ENCODE measurements around the gene EIF1AX. TPM values are rescaled to one million over a fixed set of nuclear protein-coding genes. Genes with fewer than 3 reads are reported as not detected.
"Not testable (repeated sequence)": the region's sequence is repeated elsewhere in the genome, so short reads cannot be mapped to it uniquely, and the experiment has no call there.

EIF1AX gene
- polyA plus RNA-seq, 1 donor from 2014 or later = 67.1 TPM

GRCh38 chrX:20129547-20129946, 12.1 kb downstream of the EIF1AX start:
- Histone ChIP-seq H3K36me3 (ENCODE audit: insufficient read depth, low read length) (no peaks in the 10 kb centered on the region), H3K9ac (ENCODE audit: low read length) (no peak overlapping the region), H3K79me2 (replicated peaks; ENCODE audit: insufficient read depth, low read length) (no peaks in the 10 kb centered on the region), H2AFZ (ENCODE audit: low read depth, low read length) (no peak overlapping the region), H3K9me2 (ENCODE audit: insufficient read depth, low read length) (no peaks in the 10 kb centered on the region), H3K4me2 (ENCODE audit: low read length) (no peak overlapping the region), H3K9me3 (ENCODE audit: low read length) (no peaks in the 10 kb centered on the region), H3K27me3 (ENCODE audit: insufficient read depth, low read depth, low read length) (no peaks in the 10 kb centered on the region), H3K27ac (ENCODE audit: low read length) (no peak overlapping the region), H3F3A (ENCODE audit: insufficient read depth, low read length, poor library complexity, severe bottlenecking) (no peaks in the 10 kb centered on the region), H4K20me1 (ENCODE audit: insufficient read depth) (no peaks in the 10 kb centered on the region), H3K4me3 (ENCODE audit: low read length) (no peak overlapping the region)
- TF ChIP-seq EZH2 (IDR thresholded peaks at IDR 0.05; ENCODE audit: borderline replicate concordance, insufficient read depth, low read length, poor library complexity, severe bottlenecking) = no peak
- TF ChIP-seq, protein P1, sequence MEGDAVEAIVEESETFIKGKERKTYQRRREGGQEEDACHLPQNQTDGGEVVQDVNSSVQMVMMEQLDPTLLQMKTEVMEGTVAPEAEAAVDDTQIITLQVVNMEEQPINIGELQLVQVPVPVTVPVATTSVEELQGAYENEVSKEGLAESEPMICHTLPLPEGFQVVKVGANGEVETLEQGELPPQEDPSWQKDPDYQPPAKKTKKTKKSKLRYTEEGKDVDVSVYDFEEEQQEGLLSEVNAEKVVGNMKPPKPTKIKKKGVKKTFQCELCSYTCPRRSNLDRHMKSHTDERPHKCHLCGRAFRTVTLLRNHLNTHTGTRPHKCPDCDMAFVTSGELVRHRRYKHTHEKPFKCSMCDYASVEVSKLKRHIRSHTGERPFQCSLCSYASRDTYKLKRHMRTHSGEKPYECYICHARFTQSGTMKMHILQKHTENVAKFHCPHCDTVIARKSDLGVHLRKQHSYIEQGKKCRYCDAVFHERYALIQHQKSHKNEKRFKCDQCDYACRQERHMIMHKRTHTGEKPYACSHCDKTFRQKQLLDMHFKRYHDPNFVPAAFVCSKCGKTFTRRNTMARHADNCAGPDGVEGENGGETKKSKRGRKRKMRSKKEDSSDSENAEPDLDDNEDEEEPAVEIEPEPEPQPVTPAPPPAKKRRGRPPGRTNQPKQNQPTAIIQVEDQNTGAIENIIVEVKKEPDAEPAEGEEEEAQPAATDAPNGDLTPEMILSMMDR (IDR thresholded peaks at IDR 0.05; ENCODE audit: poor library complexity, severe bottlenecking) = no peak

DNA sequence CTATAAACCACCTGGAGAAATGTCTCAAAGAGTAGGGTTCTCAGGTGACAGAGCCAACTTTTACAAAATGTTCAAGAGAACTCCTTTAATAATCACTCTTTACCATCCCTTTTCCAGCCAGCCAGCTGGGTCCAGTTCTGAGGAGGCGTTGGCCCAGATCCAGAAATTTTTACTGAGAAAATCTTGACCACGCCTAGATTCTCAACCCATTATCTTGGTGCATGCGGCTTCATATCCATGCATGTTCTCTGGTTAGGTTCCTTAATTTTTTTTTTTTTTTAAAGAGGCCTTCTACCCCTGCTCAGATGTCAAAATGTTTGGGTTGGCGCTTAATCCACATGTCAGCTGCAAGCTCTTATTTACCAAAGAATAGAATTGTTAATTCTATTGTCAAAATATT, 13.0 kb downstream of the EIF1AX start:
- Histone ChIP-seq H3K27me3 (ENCODE audit: insufficient read depth, low read depth, low read length) (no peaks in the 10 kb centered on the region), H3K36me3 (ENCODE audit: insufficient read depth, low read length) (no peaks in the 10 kb centered on the region), H3K9me3 (ENCODE audit: low read length) (no peaks in the 10 kb centered on the region), H3K4me2 (ENCODE audit: low read length) (no peak overlapping the region), H3K4me3 (ENCODE audit: low read length) (no peak overlapping the region), H3K9me2 (ENCODE audit: insufficient read depth, low read length) (no peaks in the 10 kb centered on the region), H3K27ac (ENCODE audit: low read length) (no peak overlapping the region), H4K20me1 (ENCODE audit: insufficient read depth) (no peaks in the 10 kb centered on the region), H3K9ac (ENCODE audit: low read length) (no peak overlapping the region), H2AFZ (ENCODE audit: low read depth, low read length) (no peak overlapping the region), H3F3A (ENCODE audit: insufficient read depth, low read length, poor library complexity, severe bottlenecking) (no peaks in the 10 kb centered on the region), H3K79me2 (replicated peaks; ENCODE audit: insufficient read depth, low read length) (no peaks in the 10 kb centered on the region)
- TF ChIP-seq POLR2AphosphoS5 (IDR thresholded peaks at IDR 0.05) (no peak), EP300 (conservative IDR thresholded peaks at IDR 0.05; ENCODE audit: poor library complexity, severe bottlenecking) (no peak), RAD21 (conservative IDR thresholded peaks at IDR 0.05) (no peak), TAF1 (IDR thresholded peaks at IDR 0.05; ENCODE audit: low read depth) (no peak), EZH2 (IDR thresholded peaks at IDR 0.05; ENCODE audit: borderline replicate concordance, insufficient read depth, low read length, poor library complexity, severe bottlenecking) (no peak), SMC3 (conservative IDR thresholded peaks at IDR 0.05; ENCODE audit: poor library complexity) (no peak), MXI1 (conservative IDR thresholded peaks at IDR 0.05; ENCODE audit: poor library complexity, severe bottlenecking) (no peak)
- TF ChIP-seq, protein P1 (IDR thresholded peaks at IDR 0.05; ENCODE audit: poor library complexity, severe bottlenecking) = no peak
- TF ChIP-seq, protein P2, sequence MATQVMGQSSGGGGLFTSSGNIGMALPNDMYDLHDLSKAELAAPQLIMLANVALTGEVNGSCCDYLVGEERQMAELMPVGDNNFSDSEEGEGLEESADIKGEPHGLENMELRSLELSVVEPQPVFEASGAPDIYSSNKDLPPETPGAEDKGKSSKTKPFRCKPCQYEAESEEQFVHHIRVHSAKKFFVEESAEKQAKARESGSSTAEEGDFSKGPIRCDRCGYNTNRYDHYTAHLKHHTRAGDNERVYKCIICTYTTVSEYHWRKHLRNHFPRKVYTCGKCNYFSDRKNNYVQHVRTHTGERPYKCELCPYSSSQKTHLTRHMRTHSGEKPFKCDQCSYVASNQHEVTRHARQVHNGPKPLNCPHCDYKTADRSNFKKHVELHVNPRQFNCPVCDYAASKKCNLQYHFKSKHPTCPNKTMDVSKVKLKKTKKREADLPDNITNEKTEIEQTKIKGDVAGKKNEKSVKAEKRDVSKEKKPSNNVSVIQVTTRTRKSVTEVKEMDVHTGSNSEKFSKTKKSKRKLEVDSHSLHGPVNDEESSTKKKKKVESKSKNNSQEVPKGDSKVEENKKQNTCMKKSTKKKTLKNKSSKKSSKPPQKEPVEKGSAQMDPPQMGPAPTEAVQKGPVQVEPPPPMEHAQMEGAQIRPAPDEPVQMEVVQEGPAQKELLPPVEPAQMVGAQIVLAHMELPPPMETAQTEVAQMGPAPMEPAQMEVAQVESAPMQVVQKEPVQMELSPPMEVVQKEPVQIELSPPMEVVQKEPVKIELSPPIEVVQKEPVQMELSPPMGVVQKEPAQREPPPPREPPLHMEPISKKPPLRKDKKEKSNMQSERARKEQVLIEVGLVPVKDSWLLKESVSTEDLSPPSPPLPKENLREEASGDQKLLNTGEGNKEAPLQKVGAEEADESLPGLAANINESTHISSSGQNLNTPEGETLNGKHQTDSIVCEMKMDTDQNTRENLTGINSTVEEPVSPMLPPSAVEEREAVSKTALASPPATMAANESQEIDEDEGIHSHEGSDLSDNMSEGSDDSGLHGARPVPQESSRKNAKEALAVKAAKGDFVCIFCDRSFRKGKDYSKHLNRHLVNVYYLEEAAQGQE (IDR thresholded peaks at IDR 0.05; ENCODE audit: borderline replicate concordance) = no peak

DNA sequence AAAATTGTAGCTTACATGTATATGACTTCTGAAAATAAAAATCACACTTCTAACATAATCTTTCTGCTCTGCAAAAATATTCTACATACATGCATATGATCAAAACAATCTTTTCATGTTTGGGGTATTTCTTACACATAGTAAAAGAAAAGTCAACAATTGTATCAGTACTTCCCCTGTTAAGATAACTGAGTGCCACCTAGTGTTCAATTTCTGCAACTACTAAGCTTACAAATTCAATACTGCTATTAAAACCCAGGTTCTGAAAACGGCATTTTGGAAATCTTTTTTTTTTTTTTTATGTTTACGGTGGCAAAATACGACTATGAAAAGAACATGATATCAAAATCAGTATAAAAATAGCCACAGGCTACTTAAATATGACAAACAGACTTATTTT, 14.2 kb downstream of the EIF1AX start:
- H3K36me3 ChIP-seq (ENCODE audit: insufficient read depth, low read length); H3K9me3 ChIP-seq (ENCODE audit: low read length); H4K20me1 ChIP-seq (ENCODE audit: insufficient read depth); H3K4me2 ChIP-seq (ENCODE audit: low read length); H3K9me2 ChIP-seq (ENCODE audit: insufficient read depth, low read length); H3K9ac ChIP-seq (ENCODE audit: low read length); H3K79me2 ChIP-seq (replicated peaks; ENCODE audit: insufficient read depth, low read length); H3F3A ChIP-seq (ENCODE audit: insufficient read depth, low read length, poor library complexity, severe bottlenecking); H3K27ac ChIP-seq (ENCODE audit: low read length); H3K4me3 ChIP-seq (ENCODE audit: low read length); H2AFZ ChIP-seq (ENCODE audit: low read depth, low read length); H3K27me3 ChIP-seq (ENCODE audit: insufficient read depth, low read depth, low read length): not testable (repeated sequence)

DNA sequence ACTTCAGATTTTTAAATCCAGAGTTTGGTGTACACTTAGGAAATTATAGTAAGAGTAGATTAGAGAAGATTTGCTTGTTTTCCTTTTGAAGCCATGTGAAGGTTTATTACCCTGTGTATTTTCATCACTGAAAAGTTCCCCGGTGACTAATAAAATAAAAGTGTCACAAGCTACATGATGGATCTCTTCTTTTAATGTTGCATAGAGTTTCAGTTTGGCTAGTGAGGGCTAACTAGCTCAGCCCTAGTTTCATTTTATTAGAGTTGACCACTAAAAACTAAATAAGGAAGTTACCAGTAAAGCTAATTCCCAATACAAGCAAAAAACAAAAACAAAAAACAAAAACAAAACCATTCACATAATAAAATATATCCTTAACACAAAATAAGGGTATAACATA, 14.8 kb downstream of the EIF1AX start:
- H3K9ac ChIP-seq (ENCODE audit: low read length); H3K9me2 ChIP-seq (ENCODE audit: insufficient read depth, low read length); H3K4me2 ChIP-seq (ENCODE audit: low read length); H3K79me2 ChIP-seq (replicated peaks; ENCODE audit: insufficient read depth, low read length); H3K27me3 ChIP-seq (ENCODE audit: insufficient read depth, low read depth, low read length); H3K9me3 ChIP-seq (ENCODE audit: low read length); H3K36me3 ChIP-seq (ENCODE audit: insufficient read depth, low read length); H3F3A ChIP-seq (ENCODE audit: insufficient read depth, low read length, poor library complexity, severe bottlenecking); H2AFZ ChIP-seq (ENCODE audit: low read depth, low read length); H3K27ac ChIP-seq (ENCODE audit: low read length); H4K20me1 ChIP-seq (ENCODE audit: insufficient read depth); H3K4me3 ChIP-seq (ENCODE audit: low read length): not testable (repeated sequence)
